NCI-H1930 (cell line): ENCODE measurements around the gene IGFBP2.

Source experiments
- DNase-seq, 2 experiments: peaks; one replicate each; lab custom pipeline; 2025; lab: John Stamatoyannopoulos, UW

IGFBP2 gene

GRCh38 chr2:216701544-216701943 lies 68.3 kb downstream of the IGFBP2 start:
- DNase-seq, result no peak

DNA sequence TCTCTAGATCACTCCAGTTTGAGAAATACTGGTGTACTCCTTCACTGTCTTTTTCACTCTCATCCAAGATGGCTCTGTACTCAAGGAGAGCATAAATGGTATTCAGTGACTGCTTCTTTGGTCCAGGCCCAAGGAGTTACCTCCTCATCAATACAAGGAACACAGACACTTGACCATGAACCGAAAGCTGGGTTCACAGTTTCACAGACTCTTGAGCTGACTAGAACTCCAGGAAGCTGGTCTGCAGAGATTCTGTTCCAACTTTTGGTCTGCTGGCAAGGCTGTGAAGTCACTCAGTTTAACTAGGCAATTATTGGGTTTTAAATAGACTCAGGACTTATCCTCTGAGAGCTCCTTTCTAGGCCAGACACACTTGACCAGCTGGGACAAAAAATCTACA lies 69.5 kb downstream of the IGFBP2 start:
- DNase-seq, result no peak

DNA sequence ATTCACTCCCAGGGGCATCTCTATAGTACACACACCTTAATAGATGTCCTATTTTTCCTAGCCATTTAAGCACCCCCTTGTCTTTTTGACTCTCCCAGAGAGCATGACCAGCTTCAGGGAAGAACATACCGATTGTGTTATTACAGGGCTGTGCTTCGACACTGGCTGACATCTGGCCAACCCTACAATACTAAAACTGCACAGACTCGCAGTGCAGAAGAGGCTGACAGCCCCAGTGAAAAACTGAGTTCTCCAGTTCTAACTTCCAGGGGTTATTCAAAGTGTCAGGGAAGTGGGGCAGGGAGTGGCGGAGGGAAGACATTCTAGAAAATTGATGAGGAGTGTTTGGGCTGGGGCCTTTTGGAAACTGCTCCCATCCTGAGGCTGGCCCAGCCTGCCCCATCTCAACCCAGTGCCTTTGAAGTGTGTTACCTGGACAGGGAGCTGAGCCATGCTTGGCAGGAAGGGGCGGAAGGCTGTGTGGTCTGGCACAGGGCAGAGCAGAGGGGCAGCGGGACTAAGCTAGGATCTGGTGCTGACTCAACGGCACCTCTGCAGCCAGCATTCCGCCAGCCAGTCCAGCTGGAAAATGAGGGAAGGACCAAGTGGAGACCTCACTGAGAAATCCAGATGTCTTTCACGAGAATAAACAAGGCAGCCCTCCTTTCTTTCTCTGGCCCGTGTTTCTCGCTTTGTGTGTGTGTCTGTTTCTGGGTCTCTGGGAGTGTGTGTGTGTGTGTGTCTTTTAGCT lies 77.5 kb downstream of the IGFBP2 start:
- no peak for DNase-seq

DNA sequence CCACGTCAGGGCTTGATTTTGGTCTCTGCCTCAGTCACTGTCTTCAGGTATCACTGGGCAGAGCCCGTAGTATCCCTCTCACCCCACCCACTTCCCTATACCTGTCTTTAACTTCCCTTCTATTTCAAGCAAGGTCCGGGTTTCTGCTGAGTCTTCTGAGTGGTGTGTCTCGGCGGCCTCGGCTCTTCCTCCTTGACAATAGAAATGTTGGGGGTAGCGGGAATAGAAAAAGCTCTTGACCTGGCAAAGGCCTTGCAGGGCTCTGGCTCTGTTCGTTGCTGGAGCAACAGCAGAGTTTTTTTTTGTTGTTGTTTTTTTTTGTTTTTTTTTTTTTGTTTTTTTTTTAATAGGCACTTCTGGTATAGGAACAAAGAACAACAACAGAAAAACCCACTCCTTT lies 78.1 kb downstream of the IGFBP2 start:
- DNase-seq, result no peak

- no peak for DNase-seq
Measured at GRCh38 chr2:216713691-216714336, 80.6 kb downstream of the IGFBP2 start.
